HG03135 (cell line): ENCODE results near the gene GATD1.
"Not testable (repeated sequence)": the region's sequence is repeated elsewhere in the genome, so short reads cannot be mapped to it uniquely, and the experiment has no call there.

Source experiments
- ATAC-seq: cut with Tn5 transposase; IDR thresholded peaks from one replicate; pipeline ENCODE4 v1.9.1; 2021; ENCODE audit warnings: mild to moderate bottlenecking, moderate library complexity; ENCODE audit not compliant: unreplicated experiment

GATD1 gene

GRCh38 chr11:765025-765801 lies 12.1 kb downstream of the GATD1 start:
- no peak for ATAC-seq

- no peak for ATAC-seq
Measured at GRCh38 chr11:764322-765024, 12.8 kb downstream of the GATD1 start.

- no peak for ATAC-seq
Measured at GRCh38 chr11:763549-764321, 13.6 kb downstream of the GATD1 start.

- no peak for ATAC-seq
Measured at GRCh38 chr11:763073-763463, 14.2 kb downstream of the GATD1 start.

- no peak for ATAC-seq
Measured at GRCh38 chr11:762421-763072, 14.7 kb downstream of the GATD1 start.

- no peak for ATAC-seq
Measured at GRCh38 chr11:761526-762108, 15.7 kb downstream of the GATD1 start.

- no peak for ATAC-seq
Measured at GRCh38 chr11:760236-760635, 17.1 kb downstream of the GATD1 start.

GRCh38 chr11:749731-750130 lies 27.6 kb downstream of the GATD1 start:
- no peak for ATAC-seq

- peak; percentile 17 for ATAC-seq
Measured at GRCh38 chr11:748007-748359, 29.3 kb downstream of the GATD1 start.

GRCh38 chr11:747158-748006 lies 29.9 kb downstream of the GATD1 start, which contains the start of gene TALDO1:
Gene TALDO1 (plus strand): TSS chr11:747464. CDS start chr11:747482, 18 bp downstream.
- peak; percentile 83 for ATAC-seq

- peak; percentile 29 for ATAC-seq
Measured at GRCh38 chr11:746289-747157, 30.8 kb downstream of the GATD1 start.

- no peak for ATAC-seq
Measured at GRCh38 chr11:745428-745827, 31.9 kb downstream of the GATD1 start.

- ATAC-seq = no peak
Measured at GRCh38 chr11:742571-743201, 34.6 kb downstream of the GATD1 start.

GRCh38 chr11:742156-742546 lies 35.1 kb downstream of the GATD1 start:
- no peak for ATAC-seq

- not testable (repeated sequence) for ATAC-seq
Measured at GRCh38 chr11:737899-738298, 39.4 kb downstream of the GATD1 start.

- no peak for ATAC-seq
Measured at GRCh38 chr11:737366-737765, 39.9 kb downstream of the GATD1 start.

- ATAC-seq = not testable (repeated sequence)
Measured at GRCh38 chr11:734541-734940, 42.7 kb downstream of the GATD1 start.

GRCh38 chr11:733072-733471 lies 44.2 kb downstream of the GATD1 start:
- no peak for ATAC-seq
